NB4 (cell line): ENCODE data around the gene GCLC.
"Not testable (repeated sequence)": the region's sequence is repeated elsewhere in the genome, so short reads cannot be mapped to it uniquely, and the experiment has no call there.

Experiments used
- MYC ChIP-seq: IDR thresholded peaks from 2 replicates; pipeline ENCODE4 v1.6.1; 2011; ENCODE audit warnings: low read depth, low read length
- POLR2A ChIP-seq: IDR thresholded peaks from 2 replicates; pipeline ENCODE4 v1.6.1; 2011; ENCODE audit warnings: mild to moderate bottlenecking; ENCODE audit not compliant: insufficient read length; ENCODE audit errors: extremely low read depth
- TF ChIP-seq, protein P1 (sequence below): IDR thresholded peaks from one replicate; pipeline ENCODE4 v1.5.1; 2012; ENCODE audit warnings: low read depth, low read length
- TF ChIP-seq, protein P2 (sequence below): IDR thresholded peaks from 2 replicates; pipeline ENCODE4 v1.6.1; 2011; ENCODE audit warnings: low read depth, low read length

DNA sequence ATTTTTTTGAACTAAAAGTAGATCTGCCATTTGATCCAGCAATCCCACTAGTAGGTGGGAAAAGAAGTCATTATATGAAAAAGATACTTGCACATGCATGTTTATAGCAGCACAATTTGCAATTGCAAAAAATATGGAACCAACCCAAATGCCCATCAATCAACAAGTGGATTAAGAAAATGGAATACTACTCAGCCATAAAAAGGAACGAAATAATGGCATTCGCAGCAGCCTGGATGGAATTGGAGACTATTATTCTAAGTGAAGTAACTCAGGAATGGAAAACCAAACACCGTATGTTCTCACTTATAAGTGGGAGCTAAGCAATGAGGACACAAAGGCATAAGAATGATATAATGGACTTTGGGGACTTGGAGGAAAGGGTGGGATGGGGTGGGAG, 27.5 kb upstream of the GCLC start:
- TF ChIP-seq, protein P1, sequence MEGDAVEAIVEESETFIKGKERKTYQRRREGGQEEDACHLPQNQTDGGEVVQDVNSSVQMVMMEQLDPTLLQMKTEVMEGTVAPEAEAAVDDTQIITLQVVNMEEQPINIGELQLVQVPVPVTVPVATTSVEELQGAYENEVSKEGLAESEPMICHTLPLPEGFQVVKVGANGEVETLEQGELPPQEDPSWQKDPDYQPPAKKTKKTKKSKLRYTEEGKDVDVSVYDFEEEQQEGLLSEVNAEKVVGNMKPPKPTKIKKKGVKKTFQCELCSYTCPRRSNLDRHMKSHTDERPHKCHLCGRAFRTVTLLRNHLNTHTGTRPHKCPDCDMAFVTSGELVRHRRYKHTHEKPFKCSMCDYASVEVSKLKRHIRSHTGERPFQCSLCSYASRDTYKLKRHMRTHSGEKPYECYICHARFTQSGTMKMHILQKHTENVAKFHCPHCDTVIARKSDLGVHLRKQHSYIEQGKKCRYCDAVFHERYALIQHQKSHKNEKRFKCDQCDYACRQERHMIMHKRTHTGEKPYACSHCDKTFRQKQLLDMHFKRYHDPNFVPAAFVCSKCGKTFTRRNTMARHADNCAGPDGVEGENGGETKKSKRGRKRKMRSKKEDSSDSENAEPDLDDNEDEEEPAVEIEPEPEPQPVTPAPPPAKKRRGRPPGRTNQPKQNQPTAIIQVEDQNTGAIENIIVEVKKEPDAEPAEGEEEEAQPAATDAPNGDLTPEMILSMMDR = not testable (repeated sequence)
- TF ChIP-seq MYC, POLR2A: not testable (repeated sequence)
- TF ChIP-seq, protein P2, sequence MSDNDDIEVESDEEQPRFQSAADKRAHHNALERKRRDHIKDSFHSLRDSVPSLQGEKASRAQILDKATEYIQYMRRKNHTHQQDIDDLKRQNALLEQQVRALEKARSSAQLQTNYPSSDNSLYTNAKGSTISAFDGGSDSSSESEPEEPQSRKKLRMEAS = not testable (repeated sequence)
